GM18519 (cell line): Measurements from ENCODE around the gene ANKRD40CL.
"Not testable (repeated sequence)": the region's sequence is repeated elsewhere in the genome, so short reads cannot be mapped to it uniquely, and the experiment has no call there.

Experiments
- ATAC-seq: cut with Tn5 transposase; IDR thresholded peaks from one replicate; pipeline ENCODE4 v1.9.1; 2021; ENCODE audit warnings: mild to moderate bottlenecking, moderate library complexity; ENCODE audit not compliant: unreplicated experiment, low FRiP score

The ANKRD40CL gene

GRCh38 chr17:50767446-50767845, at the start of gene ANKRD40CL:
Gene ANKRD40CL, minus strand, starts transcription at chr17:50767518. Its CDS starts 605 bp downstream, at chr17:50766913.
- no peak for ATAC-seq

GRCh38 chr17:50816271-50816670, 49.0 kb upstream of the ANKRD40CL start:
- ATAC-seq: no peak

DNA sequence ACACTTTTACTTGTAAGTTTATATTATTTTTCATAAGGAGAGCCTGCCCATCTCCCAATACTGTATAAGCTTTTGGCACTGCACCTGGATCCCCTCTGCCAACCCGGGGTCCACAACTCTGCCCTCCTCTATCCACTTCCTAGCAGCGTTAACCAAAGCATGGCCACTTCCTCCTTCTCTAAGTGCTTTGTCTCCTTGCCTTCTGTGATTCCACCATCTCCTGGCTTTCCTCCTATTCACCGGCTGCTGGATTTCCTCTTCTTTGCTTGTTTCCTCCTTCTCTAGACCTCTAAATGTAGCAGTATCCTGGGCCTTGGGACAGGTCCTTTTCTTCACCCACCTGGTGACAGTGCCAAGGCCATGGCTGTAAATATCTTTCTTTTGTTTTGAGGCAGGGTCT, 48.1 kb upstream of the ANKRD40CL start:
- ATAC-seq: no peak

GRCh38 chr17:50813583-50813982, 46.3 kb upstream of the ANKRD40CL start:
- ATAC-seq: no peak

GRCh38 chr17:50808888-50809287, 41.6 kb upstream of the ANKRD40CL start:
- ATAC-seq: no peak

DNA sequence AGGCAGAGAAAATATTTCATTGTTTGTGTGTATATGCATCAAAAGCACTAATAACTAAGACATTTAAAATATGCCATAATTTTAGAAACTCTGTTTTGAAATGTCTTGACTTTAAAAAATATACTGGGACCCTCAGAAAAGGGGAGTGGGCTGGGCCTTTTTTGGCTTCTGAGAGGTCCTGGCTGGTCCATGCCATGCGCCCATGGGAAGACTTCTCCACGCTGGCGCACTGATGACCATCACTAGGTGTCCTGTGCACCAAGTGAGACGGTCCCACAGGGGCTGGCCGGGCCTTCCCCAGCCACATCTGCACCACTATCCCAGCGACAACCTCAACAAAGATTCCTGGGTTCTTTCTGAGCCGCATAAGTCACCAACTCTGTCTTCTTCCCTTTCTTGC, 41.1 kb upstream of the ANKRD40CL start:
- ATAC-seq: no peak

DNA sequence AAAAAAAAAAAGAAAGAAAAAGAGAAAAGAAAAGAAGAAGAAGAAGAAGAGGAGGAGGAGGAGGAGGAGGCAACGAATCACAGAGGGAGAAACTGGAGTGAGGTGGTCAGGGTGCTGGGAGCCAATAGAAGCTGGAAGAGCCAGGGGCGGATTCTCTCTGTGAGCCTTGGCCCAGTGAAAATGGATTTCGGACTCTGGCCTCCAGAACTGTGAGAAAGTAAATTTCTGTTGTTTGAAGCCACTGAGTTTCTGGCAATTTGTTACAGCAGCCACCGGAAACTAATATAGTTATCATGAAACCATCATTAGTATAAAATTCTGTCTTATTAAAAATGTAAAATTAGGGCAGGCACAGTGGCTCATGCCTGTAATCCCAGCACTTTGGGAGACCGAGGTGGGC, 40.4 kb upstream of the ANKRD40CL start:
- ATAC-seq: no peak

DNA sequence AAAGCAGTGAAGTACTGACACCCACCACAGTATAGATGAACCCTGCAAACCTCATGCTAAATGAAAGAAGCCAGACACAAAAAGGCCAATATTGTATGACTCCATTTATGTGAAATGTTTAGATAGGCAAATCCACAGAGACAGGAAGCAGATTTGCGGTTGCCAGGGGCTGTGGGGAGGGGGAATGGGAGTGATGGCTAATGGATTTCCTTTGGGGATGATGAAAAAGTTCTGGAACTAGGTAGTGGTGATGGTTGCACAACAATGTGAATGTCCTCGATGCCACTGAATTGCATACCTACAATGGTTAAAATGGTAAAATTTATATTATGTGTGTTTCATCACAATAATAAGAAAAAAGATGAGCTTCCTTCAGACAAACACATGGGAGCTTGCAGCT, 39.7 kb upstream of the ANKRD40CL start:
- no peak for ATAC-seq

DNA sequence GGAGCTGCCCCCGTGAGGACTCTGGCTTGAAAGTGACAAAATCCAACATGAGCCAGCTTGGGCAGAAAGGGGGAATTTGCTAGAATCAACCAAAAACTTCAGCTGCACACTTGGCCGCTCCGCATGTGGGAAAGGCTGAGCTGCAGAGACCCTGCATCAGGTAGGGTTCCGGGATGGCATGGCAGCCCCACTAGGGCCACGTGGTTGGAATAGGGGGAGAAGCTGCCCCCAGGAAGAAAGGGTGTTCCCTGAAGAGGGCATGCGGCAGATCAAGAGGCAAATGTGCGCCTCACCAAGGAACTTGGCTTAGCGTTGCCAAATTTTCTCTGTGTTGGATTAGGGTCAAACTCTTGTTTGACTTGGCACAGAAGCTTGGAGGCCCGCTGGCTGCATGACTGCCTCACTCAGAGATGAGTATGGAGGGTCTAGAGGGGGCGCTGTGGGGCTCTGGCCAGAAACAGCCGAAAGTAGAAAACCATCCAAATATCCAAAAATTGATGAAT, 38.9 kb upstream of the ANKRD40CL start:
- no peak for ATAC-seq

DNA sequence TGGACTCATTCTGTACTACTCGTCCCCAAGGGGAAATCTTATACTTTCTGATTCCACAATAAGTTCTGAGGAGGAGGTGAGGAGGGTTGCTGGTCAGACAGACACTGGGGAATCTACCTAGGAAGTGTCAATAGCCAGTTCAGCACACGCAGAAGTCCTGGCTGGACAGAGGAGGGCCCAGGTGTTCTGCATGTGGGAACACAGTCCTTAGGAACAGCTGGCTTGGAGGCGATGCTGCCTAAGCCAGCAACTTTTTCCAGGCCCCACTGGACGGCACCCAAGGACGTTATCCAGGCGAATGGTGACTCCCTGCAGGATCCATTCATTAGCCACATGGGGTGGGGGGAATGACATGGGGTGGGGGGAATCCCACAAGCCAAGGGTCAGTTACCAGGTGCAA, 38.2 kb upstream of the ANKRD40CL start:
- ATAC-seq: no peak

GRCh38 chr17:50804749-50805475, 37.6 kb upstream of the ANKRD40CL start:
- ATAC-seq: not testable (repeated sequence)

DNA sequence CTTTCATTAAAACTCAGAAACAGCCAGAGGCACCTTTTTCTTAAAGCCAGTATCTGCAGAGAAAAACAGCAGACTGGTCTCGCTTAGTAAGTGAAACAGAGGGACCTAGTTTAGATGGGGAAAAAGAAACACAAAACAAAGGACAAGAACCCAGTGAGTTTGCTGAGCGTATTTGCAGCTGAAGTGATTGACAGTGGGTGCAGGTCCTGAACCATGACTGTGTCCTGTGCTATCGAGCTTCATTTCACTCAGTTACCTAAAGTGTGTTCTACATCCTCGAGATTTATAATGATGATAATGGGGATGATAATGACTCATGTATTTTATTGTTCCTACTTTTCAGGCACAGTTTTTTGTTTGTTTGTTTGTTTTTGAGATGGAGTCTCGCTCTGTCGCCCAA, 36.4 kb upstream of the ANKRD40CL start:
- no peak for ATAC-seq

GRCh38 chr17:50802609-50803571, 35.6 kb upstream of the ANKRD40CL start:
- no peak for ATAC-seq

DNA sequence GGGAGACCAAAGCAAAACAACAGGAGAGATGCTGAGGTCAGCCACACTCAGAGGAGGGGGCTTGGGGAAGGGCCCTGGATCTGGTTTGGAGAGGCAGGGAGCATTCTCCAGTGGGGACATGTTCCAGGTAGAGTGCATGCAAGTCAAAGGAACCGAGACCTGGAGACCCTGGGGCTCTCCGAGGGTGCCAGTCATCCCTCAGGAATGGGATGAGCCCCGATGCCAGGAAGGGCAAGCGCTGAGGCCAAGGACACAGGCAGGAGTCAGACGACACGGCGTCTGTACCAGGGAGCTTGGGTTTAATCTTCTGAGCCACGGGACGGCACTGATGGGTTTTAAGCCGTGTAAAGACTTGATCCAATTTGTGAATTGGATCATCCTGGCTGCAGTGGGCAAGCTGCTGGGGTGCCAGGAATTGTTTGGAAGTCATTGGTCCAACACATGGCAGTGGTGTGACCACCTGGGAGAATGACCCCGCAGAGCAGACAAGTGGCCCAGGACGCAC, 32.9 kb upstream of the ANKRD40CL start:
- ATAC-seq: no peak

DNA sequence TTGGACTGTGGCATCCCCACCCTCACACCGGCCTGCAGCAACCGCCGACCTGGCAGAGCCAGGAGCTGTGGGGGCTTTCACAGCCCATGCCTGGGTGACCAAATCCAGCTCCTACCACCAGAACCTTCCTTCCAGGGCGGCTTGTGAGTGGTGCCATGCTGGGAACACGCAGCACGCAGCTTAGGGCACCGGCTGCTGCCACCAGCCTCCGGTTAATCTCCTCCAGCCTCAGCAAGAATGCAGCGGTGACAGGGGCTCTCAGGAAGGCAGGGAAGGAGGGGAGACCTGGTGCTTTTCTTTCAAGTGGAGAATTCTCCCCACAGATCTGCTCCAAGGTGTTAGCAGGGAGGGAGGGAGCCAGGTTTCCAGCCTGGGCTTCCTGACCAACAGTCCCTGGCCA, 32.3 kb upstream of the ANKRD40CL start:
- ATAC-seq: no peak

DNA sequence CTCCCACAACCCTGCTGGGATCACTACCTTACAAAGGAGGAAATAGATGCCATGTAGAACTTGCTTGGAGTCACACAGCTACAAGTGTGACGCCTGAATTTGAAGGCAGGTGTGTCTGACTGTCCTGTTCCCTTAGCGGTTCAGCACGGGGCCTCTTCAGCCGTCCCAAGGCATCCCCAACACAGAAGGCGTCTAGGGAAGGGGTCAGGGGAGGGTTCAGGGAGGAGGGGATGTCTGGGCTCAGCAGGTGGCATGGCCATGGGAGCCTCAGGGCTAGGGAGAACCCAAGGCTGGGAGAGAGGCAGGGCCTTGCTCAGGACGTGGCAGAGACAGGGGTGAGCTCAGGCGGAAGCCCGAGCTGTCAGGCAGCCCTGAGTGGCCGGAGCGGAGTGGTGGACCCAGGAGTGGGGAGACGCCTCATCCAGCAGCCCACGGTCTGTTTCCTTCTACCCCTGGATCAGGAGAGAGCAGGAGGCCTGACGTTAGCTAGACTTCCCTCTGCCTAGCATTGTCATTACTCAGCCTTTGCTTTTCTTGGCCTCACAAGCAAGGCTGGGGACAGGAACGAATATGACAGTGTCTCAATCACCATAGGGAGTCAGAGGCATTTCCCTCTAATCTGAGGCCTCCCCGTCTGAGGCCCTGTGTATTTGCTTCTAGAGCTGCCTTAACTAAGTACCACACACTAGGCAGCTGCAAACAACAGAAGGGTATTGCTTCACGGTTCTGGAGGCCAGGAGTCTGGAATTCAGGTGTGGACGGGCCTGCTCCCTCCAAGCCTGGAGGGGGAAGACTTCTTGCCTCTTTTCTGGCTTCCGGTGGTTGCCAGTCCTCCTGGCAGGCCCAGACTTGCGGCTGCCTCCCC, 31.3 kb upstream of the ANKRD40CL start:
- no peak for ATAC-seq

DNA sequence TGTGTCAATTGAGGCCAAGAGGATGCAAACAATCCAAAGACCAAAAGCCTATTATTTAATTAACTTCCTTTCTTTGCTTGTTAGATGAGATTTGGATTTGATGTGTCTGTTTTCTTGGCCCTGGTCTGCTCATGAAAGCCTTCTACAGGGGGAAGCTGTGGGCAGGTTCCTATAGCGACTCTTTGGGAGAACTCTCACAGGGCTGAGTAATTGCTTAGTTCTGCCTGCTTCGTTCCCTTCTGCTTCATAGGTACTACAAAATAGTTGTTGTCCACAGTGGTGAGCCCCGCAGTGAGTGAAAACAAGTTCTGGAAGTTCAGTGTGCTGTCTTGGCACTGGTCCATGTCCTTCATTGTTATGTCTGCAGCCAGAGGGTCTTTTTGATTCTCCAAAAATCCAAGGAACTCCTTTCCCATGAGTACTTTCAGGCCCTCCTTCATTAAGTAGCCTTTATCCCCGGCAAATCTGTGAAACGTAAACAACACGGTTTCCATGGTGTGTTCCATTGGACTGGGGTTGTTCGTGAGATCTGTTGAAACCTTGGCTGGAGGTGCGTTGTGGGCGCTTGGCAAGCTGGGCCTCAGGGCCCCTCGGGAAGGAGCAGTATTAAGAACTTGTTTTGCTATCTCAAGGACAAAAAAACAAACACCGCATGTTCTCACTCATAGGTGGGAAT, 30.0 kb upstream of the ANKRD40CL start:
- ATAC-seq: no peak

- ATAC-seq: no peak
Measured at GRCh38 chr17:50794361-50794760, 27.0 kb upstream of the ANKRD40CL start.

DNA sequence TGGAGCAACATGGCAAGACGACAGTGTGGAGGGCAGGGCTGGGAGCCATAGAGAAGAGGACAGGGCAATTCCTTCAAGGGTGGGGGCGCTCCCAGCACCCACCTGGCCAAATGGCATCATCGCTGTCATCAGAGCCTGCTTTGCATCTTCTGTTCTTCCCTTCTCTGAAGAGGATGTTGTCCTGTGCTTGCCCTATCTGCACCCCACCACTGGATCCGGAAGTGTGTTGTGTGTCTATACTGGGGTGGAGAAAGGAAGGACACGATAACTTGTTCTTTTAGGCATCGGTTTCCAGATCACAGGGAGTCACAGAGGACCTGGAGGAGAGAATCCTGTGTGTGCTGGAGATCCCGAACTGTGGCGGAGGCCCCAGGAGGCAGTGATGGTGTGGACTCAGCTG, 25.7 kb upstream of the ANKRD40CL start:
- ATAC-seq: no peak

- no peak for ATAC-seq
Measured at GRCh38 chr17:50792132-50792531, 24.8 kb upstream of the ANKRD40CL start.
